ENCODE data around the gene IGF1R.
A peak's percentile ranks its signal among the peaks of the same experiment; 100 is the strongest.
"Not testable (repeated sequence)": the region's sequence is repeated elsewhere in the genome, so short reads cannot be mapped to it uniquely, and the experiment has no call there.

Gene IGF1R

DNA sequence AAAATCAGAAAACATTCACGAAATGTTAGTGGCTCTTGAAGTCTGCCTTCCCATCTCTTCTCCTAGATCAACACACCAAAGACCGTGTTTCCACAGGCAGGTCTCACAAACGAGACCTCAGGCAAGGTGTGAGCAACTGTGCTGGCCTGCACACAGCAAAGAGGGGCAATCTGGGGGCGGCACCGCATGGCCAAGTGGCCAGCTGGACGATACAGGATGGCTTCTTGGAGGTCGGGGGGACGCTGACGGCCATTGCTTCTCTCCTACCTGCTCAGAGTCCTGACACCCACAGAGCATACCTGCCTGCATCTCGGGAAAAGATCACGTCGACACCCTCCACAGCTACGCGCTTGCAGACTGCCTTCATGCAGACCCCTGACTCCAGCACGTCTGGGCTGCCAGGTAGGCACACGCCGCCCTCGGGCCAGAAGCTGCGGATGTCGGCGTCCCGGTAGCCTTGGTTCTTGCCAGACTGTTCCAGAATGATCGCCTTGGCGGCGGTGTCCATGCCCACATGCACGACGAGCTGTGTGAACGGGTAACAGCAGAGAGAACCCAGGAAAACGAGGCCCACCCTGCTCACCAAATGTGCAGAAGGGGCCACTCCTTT is 320.9 kb downstream of the IGF1R start:
- no peak for DNase-seq

- no peak for DNase-seq
Observed at GRCh38 chr15:98970799-98971198, 322.5 kb downstream of the IGF1R start.

DNA sequence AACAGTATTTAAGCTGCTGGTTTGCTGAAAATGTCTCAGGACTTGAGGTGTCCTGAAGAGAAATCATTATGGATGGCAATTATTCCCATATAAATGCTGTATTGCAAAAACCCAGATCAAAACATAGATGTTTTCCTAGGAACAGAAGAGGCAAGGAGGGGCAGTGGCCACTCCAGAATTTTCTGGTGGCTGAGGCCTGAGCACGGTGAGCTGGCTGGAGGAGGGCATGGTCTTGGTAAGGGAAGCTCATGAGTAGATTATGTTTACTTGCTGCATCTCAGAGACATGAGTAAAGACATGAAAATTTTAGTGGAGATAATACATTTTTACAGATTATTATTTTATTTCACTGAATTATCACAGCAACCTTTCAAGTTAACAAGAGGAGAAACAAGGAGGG is 328.2 kb downstream of the IGF1R start:
- no peak for DNase-seq

DNA sequence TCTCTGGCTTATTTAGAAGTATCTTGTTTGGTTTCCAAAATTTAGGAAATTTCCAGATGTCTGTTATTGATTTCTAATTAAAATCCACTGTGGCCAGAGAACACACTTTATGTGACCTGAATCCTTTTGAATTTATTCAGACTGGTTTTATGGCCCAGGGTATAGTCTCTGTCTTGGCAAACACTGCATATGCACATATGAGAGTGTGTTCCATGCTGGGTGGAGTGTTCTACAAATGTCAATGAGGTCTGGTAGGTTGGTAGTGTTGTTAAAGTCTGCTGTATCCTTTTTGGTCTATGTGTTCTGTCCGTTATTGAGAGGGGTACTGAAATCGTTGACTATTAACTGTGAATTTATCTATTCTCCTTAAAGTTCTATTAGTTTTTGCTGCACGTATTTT is 329.1 kb downstream of the IGF1R start:
- peak; percentile 62 for DNase-seq

- peak; percentile 2 for DNase-seq
Observed at GRCh38 chr15:98978153-98978552, 329.8 kb downstream of the IGF1R start.

GRCh38 chr15:98980899-98981228 is 332.5 kb downstream of the IGF1R start:
- no peak for DNase-seq

- DNase-seq, result no peak
Observed at GRCh38 chr15:98981851-98982722, 333.7 kb downstream of the IGF1R start.

GRCh38 chr15:98983334-98983733 is 335.0 kb downstream of the IGF1R start:
- peak; percentile 27 for DNase-seq

DNA sequence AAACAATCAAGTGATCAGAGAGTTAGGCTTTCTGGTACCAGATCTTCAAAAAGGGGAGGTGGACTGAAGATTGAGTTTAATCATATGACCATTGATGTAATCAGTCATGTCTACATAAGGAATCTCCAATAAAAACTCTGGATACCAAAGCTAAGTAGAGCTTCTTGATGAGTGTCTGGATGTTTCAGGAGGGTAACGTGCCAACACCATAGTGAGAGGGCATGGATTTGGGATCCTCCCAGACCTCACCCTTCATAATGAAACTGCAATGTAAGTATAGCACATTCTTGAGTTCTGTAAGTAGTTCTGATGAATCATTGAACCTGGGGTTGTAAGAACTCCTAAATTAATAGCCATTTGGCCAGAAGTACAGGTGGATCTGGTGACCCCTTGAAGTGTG is 337.9 kb downstream of the IGF1R start:
- DNase-seq, result no peak

GRCh38 chr15:98994892-98995291 is 346.6 kb downstream of the IGF1R start:
- no peak for DNase-seq

- DNase-seq, result no peak
Observed at GRCh38 chr15:98996169-98996568, 347.8 kb downstream of the IGF1R start.

DNA sequence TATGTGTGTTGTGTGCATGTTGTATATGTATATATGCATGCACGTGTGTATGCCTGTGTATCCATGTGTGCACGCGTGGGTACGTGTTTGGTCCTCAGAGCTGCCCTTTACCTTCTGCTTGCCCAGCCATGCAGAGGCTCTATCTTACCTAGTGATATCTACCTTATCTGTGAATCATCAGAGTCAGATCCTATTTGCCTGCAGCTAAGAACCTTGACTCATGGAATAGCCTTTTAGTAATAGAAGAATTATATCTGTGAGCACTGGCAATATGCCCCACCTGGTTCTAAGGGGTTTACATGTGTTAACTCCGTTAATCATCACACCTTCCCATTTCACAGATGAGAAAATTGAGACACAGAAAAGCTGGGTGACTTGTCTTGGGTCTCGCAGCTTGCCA is 348.3 kb downstream of the IGF1R start:
- no peak for DNase-seq

GRCh38 chr15:98997312-98997711 is 349.0 kb downstream of the IGF1R start:
- no peak for DNase-seq

DNA sequence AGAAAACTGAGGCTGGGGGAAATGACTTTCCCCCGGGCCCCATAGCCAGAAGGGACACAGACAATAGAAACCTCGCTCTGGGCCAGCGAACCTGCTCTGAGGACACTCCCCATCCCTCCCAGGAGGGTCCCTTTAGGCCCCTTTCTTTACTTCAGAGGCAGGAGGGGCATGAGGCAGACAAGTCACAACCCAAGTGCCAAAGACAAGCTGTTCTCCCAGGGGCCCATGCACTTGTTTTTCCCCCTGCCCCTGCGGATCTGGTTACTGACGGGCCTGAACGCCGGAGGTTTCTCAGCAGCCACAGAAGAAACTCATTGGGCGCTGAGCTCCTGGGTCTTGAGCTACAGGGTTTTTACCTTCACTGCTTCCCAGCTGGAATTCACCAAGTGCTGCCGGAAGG is 349.4 kb downstream of the IGF1R start:
- no peak for DNase-seq

DNA sequence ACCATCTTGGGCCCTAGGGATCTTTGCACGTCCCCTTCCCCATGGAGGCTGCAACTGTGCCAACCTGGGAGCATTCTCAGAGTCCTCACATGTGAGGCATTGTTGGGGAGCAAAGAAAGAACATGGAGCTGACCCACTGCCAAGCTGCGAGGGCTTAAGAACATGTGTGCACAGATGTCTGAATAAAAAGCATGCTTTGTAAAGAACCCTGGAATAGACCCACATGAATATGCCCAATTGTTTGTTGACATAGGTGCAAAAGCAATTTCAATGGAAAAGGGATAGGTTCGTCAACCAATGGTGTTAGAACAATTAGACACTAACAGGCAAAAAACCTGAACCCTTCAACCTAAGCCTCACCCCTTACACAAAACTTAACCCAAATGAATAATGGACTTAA is 349.9 kb downstream of the IGF1R start:
- DNase-seq, result no peak

DNA sequence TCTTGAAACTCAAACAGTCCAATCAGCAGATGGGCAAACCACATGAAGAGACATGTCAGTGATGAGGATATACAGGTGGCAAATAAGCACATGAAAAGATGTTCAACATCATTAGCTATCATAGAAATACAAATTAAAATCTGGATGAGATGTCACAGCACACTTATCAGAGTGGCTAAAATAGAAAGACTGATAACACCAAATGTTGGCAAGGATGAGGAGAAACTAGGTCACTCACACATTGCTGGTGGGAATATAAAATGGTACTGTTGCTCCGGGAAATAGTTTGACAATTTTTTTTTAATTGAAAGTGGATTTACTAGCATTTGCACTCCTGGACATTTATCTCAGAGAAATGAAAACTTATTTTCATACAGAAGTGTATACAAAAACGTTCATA is 350.9 kb downstream of the IGF1R start:
- DNase-seq, result no peak

GRCh38 chr15:99002226-99002625 is 353.9 kb downstream of the IGF1R start:
- DNase-seq, result no peak

GRCh38 chr15:99003317-99003716 is 355.0 kb downstream of the IGF1R start:
- DNase-seq, result not testable (repeated sequence)

- DNase-seq, result not testable (repeated sequence)
Observed at GRCh38 chr15:99004998-99005974, 356.9 kb downstream of the IGF1R start.

DNA sequence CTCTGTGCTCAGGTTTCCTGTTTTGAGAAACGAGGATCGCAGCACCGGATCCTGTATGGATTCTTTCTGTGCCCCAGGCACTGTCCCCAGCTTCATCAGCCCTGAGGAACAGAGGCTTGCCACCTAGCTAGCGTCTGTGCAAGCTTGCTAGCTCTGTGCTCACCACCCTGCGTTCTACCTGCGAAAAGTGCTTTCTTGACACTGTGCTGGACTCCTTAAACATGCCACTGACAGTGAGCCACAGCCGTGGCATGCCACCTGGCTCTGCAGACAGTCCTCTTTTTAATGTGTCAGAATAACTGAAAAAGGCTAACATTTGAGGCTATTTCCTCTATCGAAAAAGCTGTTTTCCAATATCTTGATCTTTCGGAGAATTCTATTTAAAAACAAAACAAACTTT is 357.8 kb downstream of the IGF1R start:
- DNase-seq, result no peak

DNA sequence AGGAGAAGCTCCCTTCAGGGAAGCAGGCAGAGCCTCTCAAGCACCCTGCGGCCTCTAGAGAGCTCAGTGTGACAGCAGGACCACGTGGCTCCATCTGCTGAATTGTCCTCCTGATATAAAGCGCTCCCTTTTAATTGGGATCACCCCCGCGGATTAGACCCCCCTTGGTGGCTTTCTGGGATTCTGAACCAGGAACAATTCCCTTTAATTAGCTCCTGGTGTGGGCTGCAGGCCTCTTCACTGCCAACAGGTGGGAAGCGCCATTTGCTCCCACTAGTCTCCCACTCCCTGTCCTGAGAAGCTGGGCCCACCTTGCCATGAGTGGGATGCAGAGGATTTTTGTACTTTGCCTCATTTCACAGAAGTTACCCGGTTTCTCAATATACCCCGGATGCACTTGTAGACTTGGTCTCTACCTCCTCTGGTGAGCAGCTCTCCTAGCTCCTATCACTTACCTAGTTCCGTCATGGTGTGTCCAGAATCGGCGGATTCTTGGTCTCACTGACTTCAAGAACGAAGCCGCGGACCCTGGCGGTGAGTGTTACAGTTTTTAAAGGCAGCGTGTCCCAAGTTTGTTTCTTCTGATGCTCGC is 358.7 kb downstream of the IGF1R start:
- DNase-seq, result no peak

DNA sequence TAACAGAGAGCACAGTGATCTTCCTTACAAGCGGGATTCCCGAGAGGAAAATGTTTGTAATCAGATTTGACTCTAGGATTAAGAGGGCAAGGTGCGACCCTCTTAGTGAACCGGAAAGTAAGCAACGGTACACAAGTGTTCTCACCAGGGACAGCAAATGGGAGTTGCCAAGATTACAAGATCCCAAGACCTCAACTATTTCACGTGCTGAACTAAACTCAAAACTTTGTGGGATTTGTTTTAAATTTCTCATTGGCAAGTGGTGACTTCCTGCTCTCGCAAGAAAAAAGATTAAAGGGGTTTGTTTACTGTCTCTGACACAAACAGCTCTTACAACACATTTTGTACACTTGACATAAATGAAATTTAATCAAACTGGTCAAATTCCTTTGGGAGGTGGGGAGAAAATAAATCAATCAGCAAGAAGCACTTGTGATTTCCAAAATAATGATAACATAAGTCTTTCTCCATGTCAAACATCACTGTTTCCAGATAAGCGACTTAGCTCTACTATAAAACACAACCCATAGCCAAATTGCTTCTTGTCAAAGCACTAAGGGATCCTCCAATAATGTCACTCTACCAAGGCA is 361.5 kb downstream of the IGF1R start:
- DNase-seq, result no peak

GRCh38 chr15:99010768-99011167 is 362.4 kb downstream of the IGF1R start:
- DNase-seq, result no peak

Measured in DMS79 (cell line).